GM12878 (cell line): Measurements from ENCODE around the gene IFNL1. TPM values are rescaled to one million over a fixed set of nuclear protein-coding genes. Genes with fewer than 3 reads are reported as not detected.
A peak's percentile ranks its signal among the peaks of the same experiment; 100 is the strongest.

Experiments used
- ATAC-seq: fragments of 200-7000 bp; cut with Tn5 transposase; 3 replicates; pipeline ENCODE4 v1.9.1; 2020; ENCODE audit warnings: mild to moderate bottlenecking, moderate library complexity
- BruUV-seq: library from RNA; stranded (reverse); fragments of 400-500 nt; replicated peaks from 2 replicates; lab custom pipeline; 2021; lab: Mats Ljungman, UMichigan
- CTCF ChIA-PET: fragments of 300-600 bp; sonication (Branson Sonifier 250); formaldehyde crosslinking; extraction: SDS; loops from one replicate; lab custom pipeline; 2021; ENCODE audit warnings: inconsistent platforms; lab: Yijun Ruan, JAX
- POLR2A ChIA-PET: fragments of 350-600 bp; formaldehyde crosslinking; extraction: SDS; loops from one replicate; lab custom pipeline; 2021; ENCODE audit warnings: inconsistent platforms; lab: Charles Lee
- RAD21 ChIA-PET: fragments of 300-600 bp; sonication (Branson Sonifier 250); formaldehyde crosslinking; loops from one replicate; lab custom pipeline; 2023; ENCODE audit warnings: antibody characterized with exemption; ENCODE audit not compliant: unreplicated experiment; lab: Charles Lee
- SMC1A ChIA-PET: fragments of 300-600 bp; sonication (Branson Sonifier 250); formaldehyde crosslinking; loops from one replicate; lab custom pipeline; 2023; ENCODE audit not compliant: unreplicated experiment, uncharacterized antibody; lab: Charles Lee
- DNase-seq: peaks from one replicate; pipeline ENCODE4 v3.0.0-alpha.2; 2011; ENCODE audit warnings: low read depth, low spot score
- FAIRE-seq: peaks from 3 replicates; lab custom pipeline; 2011; peaks lifted over from hg19 to GRCh38; lab: Jason Lieb, UNC
- H2AFZ ChIP-seq: 2 replicates; pipeline ENCODE4 v1.6.0; 2011; ENCODE audit warnings: low read depth, low read length, control low read depth; ENCODE audit not compliant: control insufficient read depth
- H3K27ac ChIP-seq: 2 replicates; pipeline ENCODE4 v1.5.1; 2011; ENCODE audit warnings: control low read depth; ENCODE audit not compliant: control insufficient read depth, insufficient read depth
- H3K27me3 ChIP-seq, 2 experiments: replicated peaks in 1 of 2; 2 replicates each; pipeline versions ENCODE4 v1.6.0 to v1.6.1; 2011; ENCODE audit warnings: low read length in 1 of 2; ENCODE audit not compliant: control insufficient read depth in 2 of 2, insufficient read depth in 2 of 2
- H3K36me3 ChIP-seq, 2 experiments: 2 replicates each; pipeline ENCODE4 v1.5.1; 2011; ENCODE audit warnings: low read length in 1 of 2; ENCODE audit not compliant: control insufficient read depth in 2 of 2, insufficient read depth in 2 of 2
- H3K4me1 ChIP-seq: 2 replicates; pipeline ENCODE4 v1.6.1; 2011; ENCODE audit warnings: mild to moderate bottlenecking, low read length, moderate library complexity, mixed read lengths; ENCODE audit not compliant: control insufficient read depth, insufficient read depth
- H3K4me2 ChIP-seq: 2 replicates; pipeline ENCODE4 v1.6.0; 2011; ENCODE audit warnings: control low read depth; ENCODE audit not compliant: control insufficient read depth, insufficient read depth
- H3K4me3 ChIP-seq: fragments of 200-600 bp; sonication (generic); 2 replicates; pipeline ENCODE4 v1.5.1; 2016
- H3K79me2 ChIP-seq: 2 replicates; pipeline ENCODE4 v1.6.0; 2011; ENCODE audit warnings: low read length; ENCODE audit not compliant: control insufficient read depth, insufficient read depth
- H3K9ac ChIP-seq: 2 replicates; pipeline ENCODE4 v1.8.0; 2011; ENCODE audit warnings: low read length, control low read depth, mixed read lengths; ENCODE audit not compliant: control insufficient read depth, insufficient read depth
- H3K9me3 ChIP-seq: replicated peaks from 3 replicates; pipeline ENCODE4 v1.5.1; 2011; ENCODE audit warnings: mild to moderate bottlenecking, low read length; ENCODE audit not compliant: control insufficient read depth, insufficient read depth
- H4K20me1 ChIP-seq: 2 replicates; pipeline ENCODE4 v1.6.0; 2011; ENCODE audit not compliant: control insufficient read depth, insufficient read depth
- ASH2L ChIP-seq: fragments of 300-600, 200-600 bp; sonication (generic); IDR thresholded peaks from 2 replicates; pipeline ENCODE4 v1.6.1; 2017; ENCODE audit warnings: low read depth, mild to moderate bottlenecking, borderline replicate concordance
- CHD4 ChIP-seq: fragments of 200-600 bp; sonication (generic); IDR thresholded peaks from 2 replicates; pipeline ENCODE4 v1.6.1; 2016; ENCODE audit warnings: mild to moderate bottlenecking
- DPF2 ChIP-seq: fragments of 450-650 bp; IDR thresholded peaks from 2 replicates; pipeline ENCODE4 v1.6.1; 2017; ENCODE audit warnings: mild to moderate bottlenecking
- E2F4 ChIP-seq: IDR thresholded peaks from 2 replicates; pipeline ENCODE4 v1.6.1; 2012; ENCODE audit warnings: low read depth, low read length, improper control_type of control experiment
- HDGF ChIP-seq: fragments of 450-650 bp; IDR thresholded peaks from 2 replicates; pipeline ENCODE4 v1.6.1; 2016; ENCODE audit warnings: antibody characterized with exemption
- NR2C1 ChIP-seq: fragments of 450-650 bp; IDR thresholded peaks from 2 replicates; pipeline ENCODE4 v1.6.1; 2017; ENCODE audit warnings: antibody characterized with exemption, mild to moderate bottlenecking, moderate library complexity
- PBX3 ChIP-seq: IDR thresholded peaks from 2 replicates; pipeline ENCODE4 v1.6.1; 2011; ENCODE audit warnings: mild to moderate bottlenecking, low read depth, low read length, moderate library complexity; ENCODE audit not compliant: insufficient replicate concordance
- WGBS: methylation state at CpG from one replicate; pipeline ENCODE4 v1.1.6; 2016; ENCODE audit warnings: low lambda C conversion rate; ENCODE audit not compliant: insufficient replicate concordance, insufficient coverage; ENCODE audit errors: missing lambda C conversion rate; 5-methylcytosine and 5-hydroxymethylcytosine counted together
- in situ Hi-C: fragments of 300-500 bp; cut with MboI; formaldehyde crosslinking; loops from 9 replicates; pipeline ENCODE4 v1.14.3; 2018; ENCODE audit warnings: mixed read lengths
- intact Hi-C: fragments of 100-400 bp; cut with micrococcal nuclease; formaldehyde crosslinking; loops from one replicate; pipeline ENCODE4 v1.14.2; 2022; ENCODE audit not compliant: unreplicated experiment
- polyA plus RNA-seq, 11 experiments: library from polyadenylated mRNA; depleted of rRNA in 4 of 11; unstranded in 6 of 11; stranded (reverse) in 5 of 11; fragments of >200 nt; fragmentation: Nextera tagmentation in 4 of 11; fragmentation: Illumina TruSeq in 1 of 11; extraction: Ambion mirVana in 4 of 11; extraction: Trizol in 1 of 11; gene quantifications; 1 replicate in 1 of 11; 2 replicates in 10 of 11; pipeline versions ENCODE4 v1.2.1 to v1.2.3, GENCODE V29; 2011 to 2016; ENCODE audit warnings: inconsistent platforms in 2 of 11, missing spikeins in 2 of 11, low read depth in 1 of 11
- total RNA-seq, 4 experiments: library from RNA; depleted of rRNA in 3 of 4; stranded (reverse); fragments of >200 nt in 3 of 4; fragmentation: Illumina TruSeq in 1 of 4; extraction: Trizol in 1 of 4; gene quantifications; 2 replicates each; pipeline versions ENCODE4 v1.2.1 to v1.2.3, GENCODE V29; 2013 to 2021

IFNL1 gene
- total and polyA plus RNA-seq, 10 of the 15 experiments (the other 5 are each of a cell fraction or from before 2014, with no cell fraction given) = not detected

GRCh38 chr19:39341129-39341718 lies 45.0 kb downstream of the IFNL1 start:
- H3K4me1 ChIP-seq = peaks cover 15% of the 10 kb centered on the region
- DNase-seq = no peak
- FAIRE-seq = no peak
- intact Hi-C loops = loop anchor here (5.0 kb wide), 1 partner anchor 191 kb away; the partner anchor contains the start of gene EID2B
- no peaks in the 10 kb centered on the region for H3K27me3 ChIP-seq
- H3K36me3 ChIP-seq = peaks cover 0 to 2% of the 10 kb centered on the region in 2 experiments; a peak in 1 of 4 replicates
- RAD21 ChIA-PET = interaction anchor here (2.0 kb wide), 1 partner anchor 57 kb away, joined by 5 read pairs; no protein-coding TSS in a partner anchor
- H3K9me3 ChIP-seq = no peaks in the 10 kb centered on the region
- peak overlapping the region; percentile 82 for H3K27ac ChIP-seq
- CTCF ChIA-PET = interaction anchor here (0.6 kb wide), 1 partner anchor 693 kb away, joined by 3 read pairs; no protein-coding TSS in a partner anchor
- H2AFZ ChIP-seq = peak overlapping the region; percentile 97
- BruUV-seq = TSS peak; percentile 85
- POLR2A ChIA-PET = interaction anchor here (1.3 to 1.4 kb wide), 2 partner anchors 50 to 509 kb away, joined by 3 to 9 read pairs; partner anchors contain the start of genes ECH1, MED29 and PAF1
- no peak for TF ChIP-seq PBX3
- 0 out of 2 replicates have a peak, but pooled peaks have one; percentile 38 for TF ChIP-seq HDGF
- TF ChIP-seq NR2C1 = no peak
- TF ChIP-seq ASH2L = 0 out of 2 replicates have a peak, but pooled peaks have one; percentile 47
- no peak for TF ChIP-seq CHD4
- no peak for TF ChIP-seq E2F4
- TF ChIP-seq DPF2 = no peak
- TF ChIP-seq, all 136 proteins: peak for 2
- peaks cover 12% of the 10 kb centered on the region for H3K79me2 ChIP-seq
- peak; percentile 12 for ATAC-seq
- H4K20me1 ChIP-seq = no peaks in the 10 kb centered on the region; the same call in 1 of the 2 replicates
- peak overlapping the region; percentile 95 for H3K4me3 ChIP-seq
- in situ Hi-C loops = no loop called here
- SMC1A ChIA-PET = no interaction called here
- peak overlapping the region; percentile 75 for H3K4me2 ChIP-seq
- peak overlapping the region; percentile 91 for H3K9ac ChIP-seq
- WGBS = 2% methylated on average over 13 of the region's 17 CpGs
